ENCODE results near the gene LAMA2.

- no peak for TF ChIP-seq POLR2A (IDR thresholded peaks at IDR 0.05)
- no peak for TF ChIP-seq POLR2AphosphoS5 (IDR thresholded peaks at IDR 0.05)
- no peak for TF ChIP-seq CTCF (IDR thresholded peaks at IDR 0.05)
Observed at GRCh38 chr6:129102741-129103140, 219.8 kb downstream of the LAMA2 start.

Measured in suprapubic skin (tissue), 4 donors.